Upper lobe of left lung (tissue), 4 donors: Measurements from ENCODE around the gene SOHLH2.

Experiments used
- CTCF ChIP-seq, 6 experiments: fragments of 450-650 bp in 4 of 6; fragments of 200-600 bp in 2 of 6; sonication (generic) in 2 of 6; IDR thresholded peaks; one replicate each; pipeline ENCODE4 v1.5.1; 2016 to 2019; ENCODE audit warnings: antibody characterized with exemption in 6 of 6
- EP300 ChIP-seq, 4 donors: sonication (generic); formaldehyde crosslinking; IDR thresholded peaks; one replicate each; pipeline ENCODE4 v1.5.1; 2017; ENCODE audit warnings: antibody characterized with exemption in 4 of 4, control low read depth in 2 of 4
- POLR2AphosphoS5 ChIP-seq, 2 donors: sonication (generic); formaldehyde crosslinking; IDR thresholded peaks; one replicate each; pipeline ENCODE4 v1.5.1; 2017; ENCODE audit warnings: antibody characterized with exemption in 2 of 2

GRCh38 chr13:36131222-36131930 is 83.0 kb downstream of the SOHLH2 start, which contains the start of gene DCLK1:
- TF ChIP-seq CTCF (IDR thresholded peaks at IDR 0.05) (no peak), POLR2AphosphoS5 (IDR thresholded peaks at IDR 0.05) (no peak), EP300 (IDR thresholded peaks at IDR 0.05) (no peak)
